CD1c-positive myeloid dendritic cell (primary cell): ENCODE measurements around the gene EXOSC7.
"Not testable (repeated sequence)": the region's sequence is repeated elsewhere in the genome, so short reads cannot be mapped to it uniquely, and the experiment has no call there.

Experiments used
- DNase-seq: peaks from one replicate; pipeline ENCODE4 v3.0.0-alpha.2; 2016; ENCODE audit errors: extremely low spot score

EXOSC7 gene

GRCh38 chr3:45023675-45024074 lies 47.6 kb downstream of the EXOSC7 start:
- DNase-seq = no peak

GRCh38 chr3:45024542-45025255 lies 48.7 kb downstream of the EXOSC7 start:
- DNase-seq = peak; percentile 42

GRCh38 chr3:45026038-45026437 lies 50.0 kb downstream of the EXOSC7 start, which contains the start of gene CLEC3B:
Gene CLEC3B (plus strand): TSS chr3:45026303. CDS start chr3:45026363, 60 bp downstream.
- DNase-seq = no peak

GRCh38 chr3:45026957-45027356 lies 50.9 kb downstream of the EXOSC7 start:
- no peak for DNase-seq

- no peak for DNase-seq
Observed at GRCh38 chr3:45027441-45027840, 51.4 kb downstream of the EXOSC7 start.

GRCh38 chr3:45029216-45029615 lies 53.2 kb downstream of the EXOSC7 start:
- no peak for DNase-seq

- DNase-seq = no peak
Observed at GRCh38 chr3:45029661-45030060, 53.6 kb downstream of the EXOSC7 start.

GRCh38 chr3:45031531-45031930 lies 55.5 kb downstream of the EXOSC7 start:
- no peak for DNase-seq

- DNase-seq = no peak
Observed at GRCh38 chr3:45032113-45032512, 56.1 kb downstream of the EXOSC7 start.

GRCh38 chr3:45033791-45034190 lies 57.7 kb downstream of the EXOSC7 start:
- no peak for DNase-seq

- DNase-seq = peak; percentile 89
Observed at GRCh38 chr3:45034612-45035252, 58.7 kb downstream of the EXOSC7 start.

- DNase-seq = no peak
Observed at GRCh38 chr3:45035441-45036301, 59.6 kb downstream of the EXOSC7 start.

- DNase-seq = peak; percentile 96
Observed at GRCh38 chr3:45037720-45038455, 61.8 kb downstream of the EXOSC7 start.

- DNase-seq = peak; percentile 35
Observed at GRCh38 chr3:45041666-45042065, 65.6 kb downstream of the EXOSC7 start.

GRCh38 chr3:45042162-45042561 lies 66.1 kb downstream of the EXOSC7 start:
- DNase-seq = peak; percentile 30

GRCh38 chr3:45043728-45044299 lies 67.8 kb downstream of the EXOSC7 start:
- peak; percentile 91 for DNase-seq

- DNase-seq = no peak
Observed at GRCh38 chr3:45048244-45048643, 72.2 kb downstream of the EXOSC7 start.

GRCh38 chr3:45049807-45050206 lies 73.8 kb downstream of the EXOSC7 start:
- no peak for DNase-seq

GRCh38 chr3:45051685-45052084 lies 75.6 kb downstream of the EXOSC7 start:
- no peak for DNase-seq

- not testable (repeated sequence) for DNase-seq
Observed at GRCh38 chr3:45053805-45054195, 77.8 kb downstream of the EXOSC7 start.

GRCh38 chr3:45054196-45054857 lies 78.3 kb downstream of the EXOSC7 start:
- peak; percentile 35 for DNase-seq
